ENCODE results near the gene TMEM42.
"Not testable (repeated sequence)": the region's sequence is repeated elsewhere in the genome, so short reads cannot be mapped to it uniquely, and the experiment has no call there.

Gene TMEM42

DNA sequence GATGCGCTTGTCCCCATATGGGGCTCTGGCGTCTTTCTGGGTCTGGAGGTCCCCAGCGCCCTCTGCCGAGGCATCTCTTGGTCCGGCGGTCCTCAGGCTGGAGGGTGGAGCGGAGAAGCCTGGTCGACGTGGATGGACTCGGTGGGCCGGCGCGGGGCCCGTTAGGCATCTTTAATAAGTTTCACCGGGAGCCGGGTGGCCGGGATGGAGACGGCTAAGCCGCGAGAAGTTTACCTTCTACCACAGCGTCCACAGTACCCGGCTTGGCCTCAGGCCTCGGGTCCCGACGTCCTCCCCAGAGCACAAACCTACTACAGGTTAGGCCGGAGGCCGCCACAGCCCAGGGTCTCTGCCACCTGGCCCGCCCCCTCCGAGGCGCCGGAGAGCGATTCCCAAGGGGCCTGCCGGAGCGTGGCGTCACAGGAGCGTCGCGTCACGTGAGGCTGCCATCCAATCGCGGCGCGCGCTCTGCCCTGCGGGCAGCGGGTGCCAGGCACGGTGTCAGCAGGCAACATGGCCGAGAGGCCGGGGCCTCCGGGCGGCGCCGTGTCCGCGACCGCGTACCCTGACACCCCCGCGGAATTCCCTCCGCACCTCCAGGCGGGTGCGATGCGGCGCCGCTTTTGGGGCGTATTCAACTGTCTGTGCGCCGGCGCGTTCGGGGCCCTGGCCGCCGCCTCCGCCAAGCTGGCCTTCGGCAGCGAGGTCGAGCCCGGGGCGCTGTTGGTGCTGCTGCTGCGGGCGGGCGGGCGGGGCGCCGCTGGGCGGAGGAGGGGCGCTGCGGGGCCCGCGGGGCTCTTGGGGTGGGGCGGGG is at the start of gene TMEM42:
TMEM42 (plus strand) TSS at position 501 of the 814 bp plus-strand sequence; CDS start at position 514, 13 bp downstream.
- peak; percentile 57 to 95 (median 86) for DNase-seq

DNA sequence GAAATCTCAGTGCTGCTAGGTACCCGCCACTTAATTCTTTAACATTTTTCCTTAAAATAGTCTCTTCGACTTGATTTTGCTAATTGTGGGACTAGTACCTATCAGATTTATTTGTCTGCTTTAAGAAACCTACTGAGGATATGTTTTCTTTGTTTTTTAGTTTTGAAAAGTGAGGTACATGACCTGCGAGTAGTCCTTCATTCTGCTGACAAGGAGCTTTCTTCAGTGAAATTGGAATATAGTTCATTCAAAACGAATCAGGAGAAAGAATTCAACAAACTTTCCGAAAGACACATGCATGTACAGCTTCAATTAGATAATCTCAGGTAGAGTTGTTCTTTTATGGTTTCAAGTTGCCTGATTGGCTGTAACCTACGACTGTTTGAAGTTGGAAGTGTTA is 47.0 kb upstream of the TMEM42 start:
- no peak for DNase-seq

DNA sequence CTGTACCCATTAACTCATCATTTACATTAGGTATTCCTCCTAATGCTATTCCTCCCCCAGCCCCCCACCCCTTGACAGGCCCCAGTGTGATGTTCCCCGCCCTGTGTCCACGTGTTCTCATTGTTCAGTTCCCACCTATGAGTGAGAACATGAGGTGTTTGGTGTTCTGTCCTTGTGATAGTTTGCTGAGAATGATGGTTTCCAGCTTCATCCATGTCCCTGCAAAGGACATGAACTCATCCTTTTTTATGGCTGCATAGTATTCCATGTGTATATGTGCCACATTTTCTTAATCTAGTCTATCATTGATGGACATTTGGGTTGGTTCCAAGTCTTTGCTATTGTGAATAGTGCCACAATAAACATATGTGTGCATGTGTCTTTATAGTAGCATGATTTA is 45.4 kb upstream of the TMEM42 start:
- DNase-seq, result not testable (repeated sequence)

DNA sequence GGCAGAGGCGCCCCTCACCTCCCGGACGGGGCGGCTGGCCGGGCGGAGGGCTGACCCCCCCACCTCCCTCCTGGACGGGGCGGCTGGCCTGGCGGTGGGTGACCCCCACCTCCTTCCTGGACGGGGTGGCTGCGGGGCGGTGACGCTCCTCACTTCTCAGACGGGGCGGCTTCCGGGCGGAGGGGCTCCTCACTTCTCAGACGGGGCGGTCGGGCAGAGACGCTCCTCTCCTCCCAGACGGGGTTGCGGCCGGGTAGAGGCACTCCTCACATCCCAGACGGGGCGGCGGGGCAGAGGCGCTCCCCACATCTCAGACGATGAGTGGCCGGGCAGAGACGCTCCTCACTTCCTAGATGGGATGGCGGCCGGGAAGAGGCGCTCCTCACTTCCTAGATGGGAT is 40.5 kb upstream of the TMEM42 start:
- DNase-seq, result not testable (repeated sequence)

DNA sequence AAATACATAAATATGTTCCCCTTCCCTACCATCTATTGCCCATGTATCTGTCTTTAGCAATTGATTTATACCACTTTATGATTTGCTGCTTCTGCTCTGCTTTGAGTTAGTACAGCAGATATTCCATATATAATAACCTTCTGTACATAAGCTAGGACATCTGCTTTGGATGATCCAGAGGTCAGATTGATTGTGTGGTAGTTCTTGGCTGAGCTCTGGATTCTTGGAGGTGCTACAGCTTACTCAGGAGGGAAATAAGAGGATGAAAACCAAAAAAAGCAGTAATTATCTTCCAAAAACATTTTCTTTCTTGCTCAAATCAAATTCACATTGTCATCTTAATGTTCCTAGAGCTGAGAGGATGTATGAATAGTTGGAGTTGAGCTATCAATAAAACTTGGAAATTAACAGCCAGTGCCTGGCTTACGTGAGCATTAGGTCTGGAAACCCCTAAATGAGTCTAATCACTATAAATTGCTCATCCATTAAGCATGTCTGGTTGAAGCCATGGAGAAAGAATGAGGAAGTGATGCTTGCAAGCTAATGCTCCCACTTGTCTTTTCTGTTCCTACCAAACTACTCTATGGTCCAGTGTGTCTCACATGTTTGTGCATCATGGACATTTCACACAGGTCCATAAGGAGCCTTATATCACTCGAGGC is 36.3 kb upstream of the TMEM42 start:
- no peak for DNase-seq

DNA sequence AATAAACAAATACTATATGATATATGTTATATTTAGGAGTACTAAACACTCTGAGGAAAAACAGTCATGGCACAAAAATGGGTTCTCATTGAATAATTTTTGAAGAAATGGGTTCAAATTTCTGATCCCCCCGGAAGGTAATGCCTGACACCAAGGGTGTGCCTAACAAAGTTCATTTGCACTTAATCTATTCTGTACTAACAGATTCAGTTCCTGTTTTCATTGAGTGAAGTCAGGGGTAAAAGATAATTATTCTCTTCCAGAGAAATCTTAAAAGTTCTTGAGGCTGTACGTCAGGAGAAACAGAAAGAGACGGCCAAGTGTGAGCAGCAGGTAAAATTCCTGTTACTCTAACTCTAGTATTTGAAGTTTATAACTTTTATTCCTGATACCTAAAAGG is 34.5 kb upstream of the TMEM42 start:
- no peak for DNase-seq

DNA sequence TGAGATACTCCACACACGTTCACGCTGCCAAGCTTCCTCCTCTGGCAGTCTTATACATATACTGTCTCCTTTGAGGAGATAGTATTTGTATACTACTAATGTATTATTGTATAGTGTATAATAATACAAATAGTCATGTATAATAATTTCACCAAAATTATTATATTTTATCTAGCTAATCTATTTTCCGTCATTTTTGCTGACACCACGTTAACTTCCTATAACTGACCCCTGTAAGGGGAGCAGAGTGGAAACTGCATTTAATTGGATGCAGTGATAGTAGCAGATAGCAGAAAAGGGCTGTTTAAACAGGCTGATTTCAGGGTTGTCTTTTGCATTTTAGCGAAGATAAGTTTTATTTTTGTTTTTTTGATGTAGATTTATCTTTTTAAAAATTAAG is 30.5 kb upstream of the TMEM42 start:
- no peak for DNase-seq

DNA sequence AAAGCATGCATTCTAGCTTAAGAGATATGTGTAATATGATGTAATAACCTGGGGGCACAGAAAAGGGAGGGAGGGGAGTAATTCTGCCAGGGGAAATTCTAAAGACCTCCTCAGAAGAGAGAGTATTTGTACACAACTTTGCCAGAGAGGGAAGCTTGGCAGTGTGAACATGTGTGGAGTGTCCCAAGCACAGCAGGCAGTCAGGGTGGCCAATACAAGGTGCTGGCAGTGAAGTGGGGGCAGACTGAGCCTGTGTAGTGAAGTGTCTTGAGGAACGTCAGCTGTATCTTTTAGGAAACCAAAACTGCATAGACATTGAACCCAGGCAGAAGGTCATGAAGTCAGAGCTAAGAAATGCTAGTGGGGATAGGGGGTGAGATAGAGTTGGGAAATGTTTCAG is 29.7 kb upstream of the TMEM42 start:
- no peak for DNase-seq

DNA sequence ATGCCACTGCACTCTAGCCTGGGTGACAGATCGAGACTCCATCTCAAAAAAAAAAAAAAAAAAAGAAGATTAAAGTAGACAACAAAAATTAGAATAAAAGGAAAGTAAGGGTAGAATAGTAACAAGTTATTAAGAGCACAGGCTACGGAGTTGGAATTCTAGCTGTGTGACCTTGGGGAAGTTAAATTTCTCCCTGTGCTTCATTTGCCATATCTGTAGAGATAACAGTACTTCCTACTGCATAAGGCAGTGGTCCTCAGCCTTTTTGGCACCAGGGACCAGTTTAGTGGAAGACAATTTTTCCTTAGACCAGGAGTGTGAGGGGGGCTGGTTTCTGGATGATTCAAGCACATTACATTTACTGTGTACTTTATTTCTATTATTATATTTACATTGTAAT is 28.7 kb upstream of the TMEM42 start:
- no peak for DNase-seq

DNA sequence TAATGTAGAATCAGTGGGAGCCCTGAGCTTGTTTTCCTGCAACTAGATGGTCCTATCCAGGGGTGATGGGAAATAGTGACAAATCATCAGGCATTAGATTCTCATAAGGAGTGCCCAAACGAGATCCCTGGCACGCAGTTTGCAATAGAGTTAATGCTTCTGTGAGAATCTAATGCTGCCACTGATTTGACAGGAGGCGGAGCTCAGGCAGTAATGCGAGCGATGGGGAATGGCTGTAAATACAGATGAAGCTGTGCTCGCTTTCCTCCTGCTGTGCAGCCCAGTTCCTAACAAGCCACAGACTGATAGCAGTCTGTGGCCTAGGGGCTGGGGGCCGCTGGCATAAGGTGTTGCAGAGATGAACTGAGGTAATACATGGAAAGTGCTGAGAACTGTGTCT is 28.3 kb upstream of the TMEM42 start:
- no peak for DNase-seq

DNA sequence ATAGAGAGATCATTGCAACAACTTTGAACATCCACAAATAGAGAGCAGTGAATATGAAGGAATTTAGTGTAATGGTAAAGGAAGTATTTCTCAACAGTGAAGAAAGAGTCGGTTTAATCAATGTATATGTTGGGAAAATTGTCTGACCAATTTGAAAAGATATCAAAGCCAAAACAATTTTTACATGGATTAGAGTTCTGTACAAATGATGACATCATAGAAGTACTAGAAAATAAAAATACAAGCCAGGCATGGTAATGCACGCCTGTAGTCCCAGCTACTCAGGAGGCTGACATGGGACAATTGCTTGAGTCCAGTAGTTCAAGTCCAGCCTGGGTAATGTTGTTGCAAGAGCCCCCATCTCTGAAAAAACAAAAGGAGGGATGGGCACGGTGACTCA is 26.0 kb upstream of the TMEM42 start:
- no peak for DNase-seq

DNA sequence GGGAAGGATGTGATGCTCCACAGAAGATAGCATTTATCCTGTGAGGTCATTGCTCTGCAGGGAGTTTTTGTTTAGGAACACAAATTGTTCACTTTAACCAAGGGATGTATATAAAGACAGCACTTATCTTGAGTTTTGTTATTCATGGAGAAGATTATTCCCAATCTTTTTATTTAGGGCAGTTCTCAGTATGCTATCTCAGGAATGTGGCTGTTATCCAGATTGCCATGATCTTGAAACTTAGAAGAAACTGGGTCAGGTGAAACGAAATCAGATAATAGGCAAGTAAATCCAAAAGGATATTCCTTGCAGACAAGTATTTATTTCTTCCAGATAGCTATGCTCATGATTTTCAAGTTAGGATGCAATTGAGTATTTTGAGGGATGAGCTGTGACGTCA is 19.3 kb upstream of the TMEM42 start:
- DNase-seq, result no peak

DNA sequence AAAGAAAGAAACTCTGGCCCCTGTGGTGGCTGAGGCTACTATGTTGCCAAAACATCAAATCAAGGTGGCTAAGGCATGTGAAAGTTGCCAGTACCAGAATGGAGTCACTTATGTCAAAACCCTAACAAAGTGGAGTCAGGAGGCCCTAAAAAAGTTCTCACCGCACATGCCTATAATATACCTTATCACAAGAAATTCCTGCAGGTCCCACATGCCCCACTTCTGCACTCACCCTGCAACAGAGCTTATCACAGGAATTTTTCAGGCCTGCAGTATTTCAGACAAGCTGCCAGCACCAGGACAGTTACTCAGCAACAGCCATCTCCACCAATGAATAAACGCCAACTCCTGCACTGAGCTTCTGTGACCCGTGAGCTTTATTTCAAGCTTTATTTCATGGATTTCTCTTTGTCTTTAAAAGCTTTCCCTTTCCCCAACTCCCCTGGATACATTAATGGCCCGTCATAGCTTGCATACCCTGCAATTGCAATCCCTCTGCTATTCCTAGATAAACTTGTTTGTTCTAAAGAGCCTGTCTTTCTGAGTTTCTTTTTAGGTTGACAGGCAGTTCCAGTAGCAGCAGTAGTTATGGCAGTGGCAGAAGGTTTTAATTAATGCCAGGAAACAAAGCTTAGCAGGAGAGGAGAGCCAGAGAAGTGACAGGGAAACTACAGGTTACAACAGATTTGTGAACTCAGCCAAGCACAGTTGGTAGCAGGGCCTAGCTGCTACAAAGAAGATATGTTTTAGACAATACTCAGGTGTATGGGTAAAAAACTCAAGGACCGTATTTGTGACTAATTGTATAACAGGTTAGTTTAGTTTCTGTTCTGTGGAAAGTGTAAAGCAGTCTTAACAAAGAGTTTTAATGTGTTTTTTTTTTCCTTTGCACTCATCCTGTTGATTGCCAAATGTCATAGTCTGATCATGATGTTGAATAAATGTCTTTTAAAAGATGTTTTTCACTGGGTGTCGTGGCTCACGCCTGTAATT is 15.9 kb upstream of the TMEM42 start:
- DNase-seq, result peak in 3 of 56 donors; percentile 1 to 32 (median 6)

DNA sequence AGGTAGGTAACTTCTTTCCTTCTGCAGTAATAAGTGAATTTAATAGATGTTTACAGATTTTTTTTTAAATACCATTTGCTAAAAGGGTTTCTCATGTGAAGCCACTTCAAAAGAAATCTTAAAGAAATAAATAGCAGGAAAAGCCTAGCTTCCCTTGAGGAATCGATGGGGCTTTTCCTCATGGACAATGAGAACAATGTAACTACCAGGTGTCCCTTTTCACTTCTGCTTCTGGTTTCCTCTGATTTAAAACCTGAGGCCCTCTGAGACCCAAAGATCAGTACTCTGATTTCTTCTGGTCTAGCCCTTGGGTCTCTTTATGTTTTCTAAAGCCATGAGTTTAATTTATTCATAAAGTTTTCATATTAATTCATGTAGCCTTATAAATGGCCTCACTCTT is 13.1 kb upstream of the TMEM42 start:
- no peak for DNase-seq

DNA sequence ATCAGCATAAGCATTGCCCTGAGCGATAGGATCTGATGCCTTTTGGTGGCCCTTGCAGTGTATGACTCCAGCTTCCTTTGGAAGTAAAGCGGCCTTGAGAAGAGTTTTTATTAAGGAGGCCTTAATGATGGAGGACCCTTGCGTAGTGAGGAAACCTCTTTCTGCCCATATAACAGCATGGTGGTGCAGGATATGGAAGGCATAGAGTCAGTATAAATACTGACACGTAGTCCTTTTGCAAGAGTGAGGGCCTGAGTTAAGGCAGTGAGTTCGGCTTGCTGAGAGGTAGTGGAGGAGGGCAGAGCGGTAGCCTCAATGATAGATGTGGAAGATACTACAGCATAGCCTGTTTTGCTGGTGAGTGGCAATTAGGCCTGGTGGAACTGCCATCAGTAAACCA is 5.0 kb upstream of the TMEM42 start:
- DNase-seq, result not testable (repeated sequence)

DNA sequence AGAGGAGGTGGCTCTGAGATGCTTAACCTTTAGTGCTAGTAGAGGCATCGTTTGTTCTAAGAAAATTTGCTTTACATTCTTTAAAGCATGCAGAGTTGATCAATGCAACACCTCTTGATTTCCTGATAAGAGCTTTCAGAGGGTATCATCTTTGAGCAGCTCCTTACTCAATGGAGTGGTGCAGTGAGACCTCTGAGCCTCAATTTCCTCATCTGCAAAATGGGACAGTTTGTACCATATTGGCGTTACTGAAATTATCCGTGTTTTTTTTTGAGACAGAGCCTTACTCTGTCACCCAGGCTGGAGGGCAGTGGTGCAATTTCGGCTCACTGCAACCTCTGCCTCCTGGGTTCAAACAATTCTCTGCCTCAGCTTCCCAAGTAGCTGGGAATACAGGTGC is 1.6 kb upstream of the TMEM42 start:
- no peak for DNase-seq

DNA sequence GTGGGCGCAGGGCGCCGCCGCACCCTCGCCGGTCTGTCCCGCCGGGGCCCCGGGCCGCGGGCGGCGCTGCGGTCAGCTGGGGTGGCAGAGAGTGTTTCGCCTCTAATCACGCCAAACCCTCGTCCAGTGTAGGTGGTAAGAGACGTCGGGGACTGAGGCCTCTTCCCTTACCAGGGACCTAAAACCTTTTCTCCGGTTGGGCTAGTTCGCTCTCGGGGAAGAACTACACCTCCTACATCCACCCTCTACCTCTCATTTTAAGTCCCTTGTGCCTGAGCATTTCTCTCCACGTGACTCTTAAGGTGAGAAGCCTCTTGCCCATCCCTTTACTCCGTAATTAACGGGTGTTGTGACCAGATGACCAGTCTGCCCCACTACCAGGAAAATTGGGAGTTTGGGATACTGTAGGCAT is 520 bp downstream of the TMEM42 start:
- peak in 1 of 56 donors; percentile 32 for DNase-seq

DNA sequence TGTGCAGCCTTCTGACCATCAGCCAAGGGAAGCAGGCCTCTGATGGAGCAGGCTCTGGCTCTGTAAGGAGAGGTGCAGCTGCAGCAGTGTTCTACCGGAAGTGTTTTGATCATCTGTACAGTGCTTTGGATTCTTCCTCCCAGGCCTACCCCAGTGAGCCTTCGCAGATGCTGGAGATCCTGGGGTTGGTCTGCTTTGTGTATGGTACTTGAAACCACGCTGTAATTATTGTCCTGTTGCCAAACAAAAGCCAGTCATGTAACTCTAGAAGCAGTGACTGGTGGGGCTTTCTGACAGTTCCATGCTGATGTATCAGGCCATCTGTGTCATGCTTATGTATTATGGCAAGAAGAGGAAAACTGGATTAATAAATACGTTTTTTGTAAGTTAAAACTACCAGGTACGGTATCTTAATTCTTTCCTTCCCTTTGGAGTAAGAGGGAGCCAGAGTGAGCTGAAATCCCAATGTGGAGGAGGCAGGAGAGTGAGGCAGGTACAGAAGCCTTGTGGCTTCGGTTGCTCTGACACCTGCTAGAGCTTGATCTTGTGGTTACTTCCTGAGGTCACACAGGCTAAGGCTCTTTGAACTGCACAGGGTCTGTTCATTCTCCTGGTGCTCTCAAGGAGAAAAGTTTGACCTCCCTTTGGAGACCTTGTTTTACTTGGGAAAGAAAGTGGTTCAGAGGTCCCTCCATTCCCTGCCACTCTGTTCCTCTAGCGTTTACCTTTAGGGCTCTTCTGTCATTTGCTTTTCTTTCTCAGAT is 3.7 kb downstream of the TMEM42 start:
- DNase-seq, result no peak

DNA sequence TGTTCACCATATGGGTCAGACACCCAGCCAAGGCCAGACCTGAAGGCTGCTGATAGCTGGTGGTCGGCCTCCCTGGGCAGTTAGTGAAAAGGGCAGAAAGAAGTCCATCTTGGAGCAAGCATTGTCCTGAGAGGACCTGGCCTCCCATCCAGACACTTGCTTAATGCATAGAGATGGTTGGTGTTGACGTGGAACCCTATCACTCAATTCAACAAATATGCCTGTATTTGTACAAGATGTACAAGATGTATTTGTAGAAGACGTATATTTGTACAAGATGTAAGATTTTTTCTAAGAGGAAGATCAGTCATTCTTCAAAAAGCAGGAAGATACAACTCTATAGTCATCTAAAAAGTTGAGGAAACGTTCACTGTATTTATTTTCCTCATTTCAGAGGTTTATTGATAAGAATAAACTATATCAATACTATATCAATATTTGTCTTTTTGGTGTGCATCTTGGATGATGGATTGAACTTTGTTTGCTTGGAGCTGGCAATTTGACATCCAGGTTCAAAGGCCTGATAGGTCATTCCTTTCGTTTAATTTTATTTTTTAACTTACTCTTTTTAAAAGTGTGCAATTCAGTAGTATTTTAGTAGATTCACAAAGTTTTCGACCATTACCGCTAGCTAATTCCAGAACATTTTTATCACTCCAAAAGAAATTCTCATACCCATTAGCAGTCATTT is 5.9 kb downstream of the TMEM42 start:
- DNase-seq, result no peak

DNA sequence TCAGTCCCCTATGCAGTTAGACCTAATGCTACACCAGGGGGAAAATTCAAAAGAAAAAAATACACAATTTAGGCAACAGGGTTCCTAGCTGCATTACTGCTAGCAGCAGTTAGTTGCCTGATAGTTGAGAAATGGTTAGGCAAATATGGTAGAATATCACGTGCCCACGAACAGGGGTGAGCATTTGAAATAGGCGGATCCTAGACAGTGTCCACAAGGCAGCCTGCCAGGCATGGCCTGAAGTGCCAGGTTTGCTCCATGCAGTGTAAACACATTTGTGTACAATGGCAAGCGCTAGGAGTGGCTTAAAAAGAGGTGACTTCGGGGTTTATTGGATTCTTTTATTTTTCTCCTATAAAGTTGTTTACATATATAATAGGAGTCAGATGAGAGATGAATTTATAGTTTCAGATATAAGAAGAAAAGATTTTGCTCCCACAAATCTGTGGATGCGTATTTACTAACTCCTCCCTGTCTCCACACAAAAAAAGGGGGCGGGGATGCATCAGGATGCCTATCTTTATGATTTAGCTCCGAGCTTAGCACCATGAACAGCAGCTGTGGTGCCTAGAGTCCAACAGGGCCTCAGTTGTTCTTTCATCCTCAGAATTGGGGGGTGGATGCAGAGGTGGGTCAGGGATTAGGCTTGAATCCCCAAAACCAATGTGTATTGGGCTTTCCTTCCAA is 8.8 kb downstream of the TMEM42 start:
- DNase-seq, result no peak
